ENCODE results near the gene CUX1. TPM values are rescaled to one million over a fixed set of nuclear protein-coding genes. Genes with fewer than 3 reads are reported as not detected.

The CUX1 gene
- total RNA-seq, 1 experiment from 2014 or later = 116 TPM

- Mint-ChIP-seq H3K27me3 (ENCODE audit: insufficient read depth, unreplicated experiment) (no peaks in the 10 kb centered on the region), H3K27ac (ENCODE audit: unreplicated experiment) (peak overlapping the region; percentile 22), H3K9me3 (ENCODE audit: unreplicated experiment) (no peaks in the 10 kb centered on the region), H3K4me1 (ENCODE audit: low read depth, unreplicated experiment) (no peaks in the 10 kb centered on the region), H3K36me3 (ENCODE audit: insufficient read depth, unreplicated experiment) (peaks cover 46% of the 10 kb centered on the region), H3K4me3 (ENCODE audit: unreplicated experiment) (no peak overlapping the region)
- intact Hi-C loops (cut with micrococcal nuclease; ENCODE audit: unreplicated experiment) = no loop called here
- no peaks in the 10 kb centered on the region for H3K9me3 ChIP-seq
- ChIA-PET POLR2A (no interaction called here), CTCF (interaction anchor here (0.6 kb wide), 1 partner anchor 97 kb away, joined by 3 read pairs; no protein-coding TSS in a partner anchor)
- no peaks in the 10 kb centered on the region for H3K36me3 ChIP-seq (ENCODE audit: control insufficient read depth, insufficient read depth, low read length)
- no TSS peak for BruUV-seq (replicated peaks)
- H3K4me3 ChIP-seq (ENCODE audit: low read depth, low read length) = no peak overlapping the region
- H3K27me3 ChIP-seq (replicated peaks; ENCODE audit: control insufficient read depth, insufficient read depth, low read length) = no peaks in the 10 kb centered on the region
- H3K4me1 ChIP-seq = no peaks in the 10 kb centered on the region
- DNase-seq = no peak
- TF ChIP-seq, protein P1, sequence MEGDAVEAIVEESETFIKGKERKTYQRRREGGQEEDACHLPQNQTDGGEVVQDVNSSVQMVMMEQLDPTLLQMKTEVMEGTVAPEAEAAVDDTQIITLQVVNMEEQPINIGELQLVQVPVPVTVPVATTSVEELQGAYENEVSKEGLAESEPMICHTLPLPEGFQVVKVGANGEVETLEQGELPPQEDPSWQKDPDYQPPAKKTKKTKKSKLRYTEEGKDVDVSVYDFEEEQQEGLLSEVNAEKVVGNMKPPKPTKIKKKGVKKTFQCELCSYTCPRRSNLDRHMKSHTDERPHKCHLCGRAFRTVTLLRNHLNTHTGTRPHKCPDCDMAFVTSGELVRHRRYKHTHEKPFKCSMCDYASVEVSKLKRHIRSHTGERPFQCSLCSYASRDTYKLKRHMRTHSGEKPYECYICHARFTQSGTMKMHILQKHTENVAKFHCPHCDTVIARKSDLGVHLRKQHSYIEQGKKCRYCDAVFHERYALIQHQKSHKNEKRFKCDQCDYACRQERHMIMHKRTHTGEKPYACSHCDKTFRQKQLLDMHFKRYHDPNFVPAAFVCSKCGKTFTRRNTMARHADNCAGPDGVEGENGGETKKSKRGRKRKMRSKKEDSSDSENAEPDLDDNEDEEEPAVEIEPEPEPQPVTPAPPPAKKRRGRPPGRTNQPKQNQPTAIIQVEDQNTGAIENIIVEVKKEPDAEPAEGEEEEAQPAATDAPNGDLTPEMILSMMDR (IDR thresholded peaks at IDR 0.05; ENCODE audit: insufficient read depth in 1 of 2, low read depth in 1 of 2, low read length in 1 of 2, severe bottlenecking in 1 of 2, unreplicated experiment in 1 of 2) = no peak
Observed at GRCh38 chr7:102266541-102266940, 449.1 kb downstream of the CUX1 start.

DNA sequence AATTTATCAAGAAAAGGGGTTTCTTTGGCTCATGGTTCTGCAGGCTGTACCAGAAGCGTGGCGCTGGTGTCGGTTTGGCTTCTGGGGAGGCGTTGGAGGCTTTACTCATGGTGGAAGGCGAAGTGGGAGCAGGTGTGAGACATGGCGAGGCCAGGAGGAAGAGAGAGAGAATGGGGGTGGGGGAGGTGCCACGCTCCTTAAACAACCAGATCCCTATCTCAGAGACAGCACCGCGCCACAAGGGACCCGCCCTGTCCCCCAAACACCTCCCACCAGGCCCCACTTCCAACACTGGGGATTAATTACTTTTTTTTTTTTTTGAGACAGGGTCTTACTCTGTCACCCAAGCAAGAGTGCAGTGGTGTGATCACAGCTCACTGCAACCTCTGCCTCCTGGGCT is 451.2 kb downstream of the CUX1 start:
- TF ChIP-seq, protein P1 (IDR thresholded peaks at IDR 0.05; ENCODE audit: insufficient read depth in 1 of 2, low read depth in 1 of 2, low read length in 1 of 2, severe bottlenecking in 1 of 2, unreplicated experiment in 1 of 2) = no peak
- Mint-ChIP-seq H3K9me3 (ENCODE audit: unreplicated experiment) (no peaks in the 10 kb centered on the region), H3K4me1 (ENCODE audit: low read depth, unreplicated experiment) (peaks cover 5% of the 10 kb centered on the region), H3K27ac (ENCODE audit: unreplicated experiment) (no peak overlapping the region), H3K4me3 (ENCODE audit: unreplicated experiment) (no peak overlapping the region), H3K27me3 (ENCODE audit: insufficient read depth, unreplicated experiment) (no peaks in the 10 kb centered on the region), H3K36me3 (ENCODE audit: insufficient read depth, unreplicated experiment) (peaks cover 27% of the 10 kb centered on the region)
- BruUV-seq (replicated peaks) = no TSS peak
- Histone ChIP-seq H3K27me3 (replicated peaks; ENCODE audit: control insufficient read depth, insufficient read depth, low read length) (no peaks in the 10 kb centered on the region), H3K4me3 (ENCODE audit: low read depth, low read length) (no peak overlapping the region), H3K4me1 (peaks cover 9% of the 10 kb centered on the region), H3K36me3 (ENCODE audit: control insufficient read depth, insufficient read depth, low read length) (no peaks in the 10 kb centered on the region), H3K9me3 (no peaks in the 10 kb centered on the region)
- ChIA-PET CTCF (no interaction called here), POLR2A (interaction anchor here (0.7 kb wide), 1 partner anchor 49 kb away, joined by 6 read pairs; no protein-coding TSS in a partner anchor)
- DNase-seq = no peak
- intact Hi-C loops (cut with micrococcal nuclease; ENCODE audit: unreplicated experiment) = no loop called here

DNA sequence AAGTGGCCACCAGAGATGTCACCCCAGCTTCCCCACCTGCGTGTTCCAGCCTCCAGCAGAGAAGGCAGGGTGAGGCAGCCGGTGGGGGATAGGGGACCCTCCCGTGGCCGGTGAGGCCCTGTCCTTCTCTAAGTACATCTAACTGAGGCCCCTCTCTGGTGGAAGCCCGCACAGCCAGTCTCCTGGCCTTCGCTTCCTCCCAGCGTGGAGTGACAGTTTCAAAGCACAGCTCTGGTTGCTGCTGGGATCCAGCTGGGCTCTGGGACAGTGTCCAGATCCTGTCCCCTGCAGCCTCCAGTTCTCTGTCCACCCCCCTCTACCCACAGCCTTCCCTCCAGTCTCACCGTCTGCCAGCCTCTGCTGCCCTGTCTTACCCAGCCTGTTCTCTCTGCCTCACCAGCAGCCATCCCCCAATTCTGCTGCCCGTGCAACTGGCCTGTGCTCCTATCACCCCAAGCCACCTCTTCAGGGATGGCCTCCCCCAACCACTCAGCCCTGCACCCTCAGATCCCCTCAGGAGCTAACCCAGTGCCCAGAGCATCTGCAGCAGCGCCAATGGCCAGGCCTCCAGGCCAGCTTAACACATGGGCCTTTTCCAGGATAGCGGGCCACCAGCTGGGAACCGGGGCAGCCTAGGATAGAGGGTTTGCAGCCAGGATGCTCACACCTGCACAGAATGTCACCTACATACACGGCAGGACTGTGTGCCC is 452.9 kb downstream of the CUX1 start:
- no TSS peak for BruUV-seq (replicated peaks)
- Mint-ChIP-seq H3K4me3 (ENCODE audit: unreplicated experiment) (no peak overlapping the region), H3K4me1 (ENCODE audit: low read depth, unreplicated experiment) (peaks cover 5% of the 10 kb centered on the region), H3K9me3 (ENCODE audit: unreplicated experiment) (no peaks in the 10 kb centered on the region), H3K27me3 (ENCODE audit: insufficient read depth, unreplicated experiment) (no peaks in the 10 kb centered on the region), H3K36me3 (ENCODE audit: insufficient read depth, unreplicated experiment) (peaks cover 21% of the 10 kb centered on the region), H3K27ac (ENCODE audit: unreplicated experiment) (peak overlapping the region; percentile 37)
- intact Hi-C loops (cut with micrococcal nuclease; ENCODE audit: unreplicated experiment) = loop anchor here (5.0 kb wide), 1 partner anchor 453 kb away; the partner anchor contains the start of gene CUX1
- no peak for DNase-seq
- Histone ChIP-seq H3K27me3 (replicated peaks; ENCODE audit: control insufficient read depth, insufficient read depth, low read length) (no peaks in the 10 kb centered on the region), H3K36me3 (ENCODE audit: control insufficient read depth, insufficient read depth, low read length) (no peaks in the 10 kb centered on the region), H3K4me3 (ENCODE audit: low read depth, low read length) (no peak overlapping the region), H3K9me3 (no peaks in the 10 kb centered on the region), H3K4me1 (peaks cover 10% of the 10 kb centered on the region)
- POLR2A ChIA-PET = no interaction called here
- CTCF ChIA-PET = no interaction called here
- TF ChIP-seq, protein P1 (IDR thresholded peaks at IDR 0.05; ENCODE audit: insufficient read depth in 1 of 2, low read depth in 1 of 2, low read length in 1 of 2, severe bottlenecking in 1 of 2, unreplicated experiment in 1 of 2) = no peak

All from Caco-2 (cell line).